ENCODE measurements around the gene FAM111A. TPM values are rescaled to one million over a fixed set of nuclear protein-coding genes. Genes with fewer than 3 reads are reported as not detected.
A peak's percentile ranks its signal among the peaks of the same experiment; 100 is the strongest.

Gene FAM111A
- polyA plus RNA-seq, 1 of the 3 experiments (the other 2 are of a cell fraction), result 5.9 TPM

- no peaks in the 10 kb centered on the region for H3K9me2 ChIP-seq
- no peak overlapping the region for H3K27ac ChIP-seq (ENCODE audit: low read depth in 2 of 2, low read length in 1 of 2)
- H3K4me1 ChIP-seq (ENCODE audit: control insufficient read depth in 1 of 2, insufficient read depth in 2 of 2, low read depth in 1 of 2, low read length in 1 of 2), result no peaks in the 10 kb centered on the region
- 35% methylated on average over 5 of the region's 5 CpGs for WGBS (ENCODE audit: low lambda C conversion rate)
- no peak overlapping the region for H3K9ac ChIP-seq
- peaks cover 5% of the 10 kb centered on the region; the same call in 1 of the 2 replicates for H3K27me3 ChIP-seq (ENCODE audit: insufficient read depth)
- no peaks in the 10 kb centered on the region for H4K20me1 ChIP-seq (ENCODE audit: insufficient read depth)
- no peaks in the 10 kb centered on the region for H3F3A ChIP-seq (replicated peaks; ENCODE audit: insufficient read depth)
- H3K4me2 ChIP-seq, result no peak overlapping the region
- no peak overlapping the region; a peak in 1 of 4 replicates for H3K4me3 ChIP-seq (ENCODE audit: low read depth in 2 of 2, low read length in 1 of 2)
- H3K36me3 ChIP-seq (replicated peaks in 1 of 2; ENCODE audit: control insufficient read depth in 1 of 2, insufficient read depth in 2 of 2, low read length in 1 of 2), result no peaks in the 10 kb centered on the region
- DNase-seq, result peak; percentile 68
- no peaks in the 10 kb centered on the region for H3K9me3 ChIP-seq
- no peak overlapping the region for H2AFZ ChIP-seq (ENCODE audit: low read depth)
- TF ChIP-seq CTCF (IDR thresholded peaks at IDR 0.05) (peak; percentile 59), GATA2 (CRISPR knock-in tag; IDR thresholded peaks at IDR 0.05) (no peak), TEAD4 (IDR thresholded peaks at IDR 0.05; ENCODE audit: borderline replicate concordance, insufficient read depth) (no peak), FOXM1 (IDR thresholded peaks at IDR 0.05; ENCODE audit: low read depth) (no peak), GABPA (IDR thresholded peaks at IDR 0.05; ENCODE audit: low read depth) (no peak)
- H3K79me2 ChIP-seq (ENCODE audit: insufficient read depth), result no peaks in the 10 kb centered on the region
- CTCF ChIA-PET, result interaction anchor here (0.6 to 6.2 kb wide), 8 partner anchors 8 to 116 kb away, joined by 3 to 58 read pairs (median 6); partner anchors contain the start of gene DTX4
- POLR2A ChIA-PET, result no interaction called here
Measured at GRCh38 chr11:59186130-59186594, 43.5 kb downstream of the FAM111A start.

GRCh38 chr11:59187035-59187434, 44.4 kb downstream of the FAM111A start:
- no peak for DNase-seq
- H3K4me3 ChIP-seq (ENCODE audit: low read depth in 2 of 2, low read length in 1 of 2), result no peak overlapping the region
- CTCF ChIA-PET, result interaction anchor here (0.9 to 6.2 kb wide), 7 partner anchors 11 to 115 kb away, joined by 3 to 58 read pairs (median 5); partner anchors contain the start of gene DTX4
- no peaks in the 10 kb centered on the region for H4K20me1 ChIP-seq (ENCODE audit: insufficient read depth)
- no peaks in the 10 kb centered on the region for H3K4me1 ChIP-seq (ENCODE audit: control insufficient read depth in 1 of 2, insufficient read depth in 2 of 2, low read depth in 1 of 2, low read length in 1 of 2)
- H3K9me3 ChIP-seq, result no peaks in the 10 kb centered on the region
- H3K27ac ChIP-seq (ENCODE audit: low read depth in 2 of 2, low read length in 1 of 2), result no peak overlapping the region
- no peak overlapping the region for H3K4me2 ChIP-seq
- H3K36me3 ChIP-seq (replicated peaks in 1 of 2; ENCODE audit: control insufficient read depth in 1 of 2, insufficient read depth in 2 of 2, low read length in 1 of 2), result no peaks in the 10 kb centered on the region
- no peaks in the 10 kb centered on the region for H3K79me2 ChIP-seq (ENCODE audit: insufficient read depth)
- POLR2A ChIA-PET, result no interaction called here
- H3K9me2 ChIP-seq, result no peaks in the 10 kb centered on the region
- H3K9ac ChIP-seq, result no peak overlapping the region
- 69% methylated on average over 3 of the region's 3 CpGs for WGBS (ENCODE audit: low lambda C conversion rate)
- H2AFZ ChIP-seq (ENCODE audit: low read depth), result no peak overlapping the region
- no peak for TF ChIP-seq CHD2 (IDR thresholded peaks at IDR 0.05; ENCODE audit: low read length, partially characterized antibody)
- TF ChIP-seq GATA2 (CRISPR knock-in tag; IDR thresholded peaks at IDR 0.05), result no peak
- TF ChIP-seq TCF12 (IDR thresholded peaks at IDR 0.05), result no peak
- no peak for TF ChIP-seq FOXM1 (IDR thresholded peaks at IDR 0.05; ENCODE audit: low read depth)
- TF ChIP-seq YY1 (IDR thresholded peaks at IDR 0.05; ENCODE audit: low read depth), result no peak
- no peak for TF ChIP-seq RAD21 (IDR thresholded peaks at IDR 0.05; ENCODE audit: low read length)
- TF ChIP-seq EZH2phosphoT487 (IDR thresholded peaks at IDR 0.05; ENCODE audit: borderline replicate concordance, low read depth), result no peak
- TF ChIP-seq FOXJ3 (CRISPR knock-in tag; IDR thresholded peaks at IDR 0.05), result no peak
- TF ChIP-seq, protein P1, sequence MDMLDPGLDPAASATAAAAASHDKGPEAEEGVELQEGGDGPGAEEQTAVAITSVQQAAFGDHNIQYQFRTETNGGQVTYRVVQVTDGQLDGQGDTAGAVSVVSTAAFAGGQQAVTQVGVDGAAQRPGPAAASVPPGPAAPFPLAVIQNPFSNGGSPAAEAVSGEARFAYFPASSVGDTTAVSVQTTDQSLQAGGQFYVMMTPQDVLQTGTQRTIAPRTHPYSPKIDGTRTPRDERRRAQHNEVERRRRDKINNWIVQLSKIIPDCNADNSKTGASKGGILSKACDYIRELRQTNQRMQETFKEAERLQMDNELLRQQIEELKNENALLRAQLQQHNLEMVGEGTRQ (IDR thresholded peaks at IDR 0.05; ENCODE audit: borderline replicate concordance, low read depth, low read length), result no peak
- H3F3A ChIP-seq (replicated peaks; ENCODE audit: insufficient read depth), result no peaks in the 10 kb centered on the region
- H3K27me3 ChIP-seq (ENCODE audit: insufficient read depth), result peaks cover 5% of the 10 kb centered on the region; the same call in 1 of the 2 replicates
